ENCODE results near the gene HIBADH.
"Not testable (repeated sequence)": the region's sequence is repeated elsewhere in the genome, so short reads cannot be mapped to it uniquely, and the experiment has no call there.

Gene HIBADH

GRCh38 chr7:27641581-27642230 is 21.0 kb downstream of the HIBADH start:
- ChIA-PET CTCF (interaction anchor here (0.5 to 1.0 kb wide), 5 partner anchors 10 to 354 kb away, joined by 3 to 5 read pairs (median 3); no protein-coding TSS in a partner anchor), POLR2A (interaction anchor here (0.8 kb wide), 1 partner anchor 20 kb away, joined by 3 read pairs; no protein-coding TSS in a partner anchor)
- TF ChIP-seq ARNT (IDR thresholded peaks at IDR 0.05) (no peak), ZNF384 (IDR thresholded peaks at IDR 0.05) (no peak), TARDBP (IDR thresholded peaks at IDR 0.05) (no peak), NFRKB (IDR thresholded peaks at IDR 0.05) (no peak), LEF1 (IDR thresholded peaks at IDR 0.05; ENCODE audit: borderline replicate concordance) (no peak), SP1 (IDR thresholded peaks at IDR 0.05) (no peak), CTBP1 (IDR thresholded peaks at IDR 0.05; ENCODE audit: borderline replicate concordance) (no peak), FOXK2 (IDR thresholded peaks at IDR 0.05) (no peak)
- no peak for DNase-seq (ENCODE audit: extremely low spot score)

- TF ChIP-seq PKNOX1 (IDR thresholded peaks at IDR 0.05) (no peak), SUZ12 (IDR thresholded peaks at IDR 0.05) (no peak), FOXA1 (IDR thresholded peaks at IDR 0.05) (no peak), TARDBP (IDR thresholded peaks at IDR 0.05) (no peak), CTBP1 (IDR thresholded peaks at IDR 0.05; ENCODE audit: borderline replicate concordance) (no peak), ARNT (IDR thresholded peaks at IDR 0.05) (no peak), ELF4 (IDR thresholded peaks at IDR 0.05) (no peak), HDGF (IDR thresholded peaks at IDR 0.05; ENCODE audit: borderline replicate concordance) (no peak)
- POLR2A ChIA-PET = interaction anchor here (0.8 kb wide), 2 partner anchors 21 to 35 kb away, joined by 3 read pairs; no protein-coding TSS in a partner anchor
- no peak for DNase-seq (ENCODE audit: extremely low spot score)
- CTCF ChIA-PET = interaction anchor here (0.5 to 1.0 kb wide), 5 partner anchors 9 to 355 kb away, joined by 3 to 5 read pairs (median 3); no protein-coding TSS in a partner anchor
These were observed 21.7 kb downstream of the HIBADH start for GRCh38 chr7:27640884-27641574.

- POLR2A ChIA-PET = no interaction called here
- DNase-seq (ENCODE audit: extremely low spot score) = no peak
- TF ChIP-seq ELF4 (IDR thresholded peaks at IDR 0.05) = no peak
- no peak for TF ChIP-seq CTBP1 (IDR thresholded peaks at IDR 0.05; ENCODE audit: borderline replicate concordance)
- TF ChIP-seq ARNT (IDR thresholded peaks at IDR 0.05) = no peak
- no peak for TF ChIP-seq L3MBTL2 (conservative IDR thresholded peaks at IDR 0.05)
- no peak for TF ChIP-seq FOXK2 (IDR thresholded peaks at IDR 0.05)
- no peak for TF ChIP-seq HDGF (IDR thresholded peaks at IDR 0.05; ENCODE audit: borderline replicate concordance)
- no peak for TF ChIP-seq NFRKB (IDR thresholded peaks at IDR 0.05)
- no peak for TF ChIP-seq FOXM1 (IDR thresholded peaks at IDR 0.05; ENCODE audit: borderline replicate concordance)
- no peak for TF ChIP-seq SUZ12 (IDR thresholded peaks at IDR 0.05)
- no peak for TF ChIP-seq PKNOX1 (IDR thresholded peaks at IDR 0.05)
- CTCF ChIA-PET = no interaction called here
These were observed 22.8 kb downstream of the HIBADH start for GRCh38 chr7:27639851-27640250.

GRCh38 chr7:27639048-27639447 is 23.6 kb downstream of the HIBADH start:
- POLR2A ChIA-PET = not testable (repeated sequence)
- CTCF ChIA-PET = interaction anchor here (0.7 kb wide), 1 partner anchor 455 kb away, joined by 3 read pairs; no protein-coding TSS in a partner anchor

GRCh38 chr7:27636326-27637006 is 26.2 kb downstream of the HIBADH start:
- no peak for TF ChIP-seq NFRKB (IDR thresholded peaks at IDR 0.05)
- TF ChIP-seq TARDBP (IDR thresholded peaks at IDR 0.05) = no peak
- TF ChIP-seq FOXM1 (IDR thresholded peaks at IDR 0.05; ENCODE audit: borderline replicate concordance) = no peak
- no peak for TF ChIP-seq FOXK2 (IDR thresholded peaks at IDR 0.05)
- TF ChIP-seq SP1 (IDR thresholded peaks at IDR 0.05) = no peak
- no peak for TF ChIP-seq L3MBTL2 (conservative IDR thresholded peaks at IDR 0.05)
- no peak for TF ChIP-seq ARNT (IDR thresholded peaks at IDR 0.05)
- TF ChIP-seq CTBP1 (IDR thresholded peaks at IDR 0.05; ENCODE audit: borderline replicate concordance) = no peak
- TF ChIP-seq PKNOX1 (IDR thresholded peaks at IDR 0.05) = no peak
- ChIA-PET POLR2A (no interaction called here), CTCF (interaction anchor here (0.7 kb wide), 1 partner anchor 288 kb away, joined by 3 read pairs; no protein-coding TSS in a partner anchor)
- no peak for DNase-seq (ENCODE audit: extremely low spot score)

More at GRCh38 chr7:27639048-27639447, 23.6 kb downstream of the HIBADH start:
- not testable (repeated sequence) for DNase-seq (ENCODE audit: extremely low spot score)

GRCh38 chr7:27635728-27636127 is 27.0 kb downstream of the HIBADH start:
- DNase-seq (ENCODE audit: extremely low spot score) = no peak
- POLR2A ChIA-PET = no interaction called here
- CTCF ChIA-PET = interaction anchor here (0.7 kb wide), 2 partner anchors 9 to 287 kb away, joined by 3 read pairs; no protein-coding TSS in a partner anchor
- TF ChIP-seq L3MBTL2 (conservative IDR thresholded peaks at IDR 0.05) = no peak
- no peak for TF ChIP-seq HDGF (IDR thresholded peaks at IDR 0.05; ENCODE audit: borderline replicate concordance)
- no peak for TF ChIP-seq NFRKB (IDR thresholded peaks at IDR 0.05)
- TF ChIP-seq FOXK2 (IDR thresholded peaks at IDR 0.05) = no peak
- no peak for TF ChIP-seq BHLHE40 (IDR thresholded peaks at IDR 0.05; ENCODE audit: borderline replicate concordance)
- TF ChIP-seq ZNF384 (IDR thresholded peaks at IDR 0.05) = no peak
- no peak for TF ChIP-seq FOXM1 (IDR thresholded peaks at IDR 0.05; ENCODE audit: borderline replicate concordance)
- no peak for TF ChIP-seq ELF4 (IDR thresholded peaks at IDR 0.05)
- TF ChIP-seq ARNT (IDR thresholded peaks at IDR 0.05) = no peak
- TF ChIP-seq SP1 (IDR thresholded peaks at IDR 0.05) = no peak
- no peak for TF ChIP-seq CTBP1 (IDR thresholded peaks at IDR 0.05; ENCODE audit: borderline replicate concordance)
- TF ChIP-seq TARDBP (IDR thresholded peaks at IDR 0.05) = no peak
- TF ChIP-seq SUZ12 (IDR thresholded peaks at IDR 0.05) = no peak
- TF ChIP-seq FOXA1 (IDR thresholded peaks at IDR 0.05) = no peak
